HEK293T (cell line): ENCODE data around the gene NBAS.

ENCODE experiments used
- BHLHE40 ChIP-seq: fragments of 450-650 bp; IDR thresholded peaks from 2 replicates; pipeline ENCODE4 v1.6.1; 2016; ENCODE audit warnings: mild to moderate bottlenecking, moderate library complexity, borderline replicate concordance
- CTBP1 ChIP-seq: fragments of 450-650 bp; IDR thresholded peaks from 2 replicates; pipeline ENCODE4 v1.6.1; 2016; ENCODE audit warnings: borderline replicate concordance
- ELF4 ChIP-seq: fragments of 450-650 bp; IDR thresholded peaks from 2 replicates; pipeline ENCODE4 v1.6.1; 2017; ENCODE audit warnings: antibody characterized with exemption
- FOXA1 ChIP-seq: fragments of 450-650 bp; IDR thresholded peaks from 2 replicates; pipeline ENCODE4 v1.6.1; 2016; ENCODE audit warnings: mild to moderate bottlenecking
- FOXK2 ChIP-seq: fragments of 450-650 bp; IDR thresholded peaks from 2 replicates; pipeline ENCODE4 v1.6.1; 2016; ENCODE audit warnings: mild to moderate bottlenecking
- FOXM1 ChIP-seq: fragments of 450-650 bp; IDR thresholded peaks from 2 replicates; pipeline ENCODE4 v1.6.1; 2017; ENCODE audit warnings: mild to moderate bottlenecking, borderline replicate concordance
- L3MBTL2 ChIP-seq: fragments of 450-650 bp; conservative IDR thresholded peaks from 2 replicates; pipeline ENCODE4 v1.6.1; 2016; ENCODE audit warnings: mild to moderate bottlenecking
- NFRKB ChIP-seq: fragments of 450-650 bp; IDR thresholded peaks from 2 replicates; pipeline ENCODE4 v1.6.1; 2016; ENCODE audit warnings: mild to moderate bottlenecking, moderate library complexity
- SP1 ChIP-seq: fragments of 450-650 bp; IDR thresholded peaks from 2 replicates; pipeline ENCODE4 v1.6.1; 2017
- SUZ12 ChIP-seq: fragments of 450-650 bp; IDR thresholded peaks from 2 replicates; pipeline ENCODE4 v1.6.1; 2016; ENCODE audit warnings: mild to moderate bottlenecking
- TARDBP ChIP-seq: fragments of 450-650 bp; IDR thresholded peaks from 2 replicates; pipeline ENCODE4 v1.6.1; 2016
- ZNF384 ChIP-seq: fragments of 450-650 bp; IDR thresholded peaks from 2 replicates; pipeline ENCODE4 v1.6.1; 2016
- TF ChIP-seq, protein P1 (sequence below): fragments of 450-650 bp; IDR thresholded peaks from 2 replicates; pipeline ENCODE4 v1.6.1; 2016

GRCh38 chr2:15242936-15243461 is 318.1 kb downstream of the NBAS start:
- TF ChIP-seq FOXM1 (no peak), SP1 (no peak), FOXA1 (no peak), ELF4 (no peak), TARDBP (no peak), NFRKB (no peak), SUZ12 (no peak), FOXK2 (no peak), ZNF384 (no peak), CTBP1 (peak; percentile 44; the same call in 1 of the 2 replicates), BHLHE40 (no peak), L3MBTL2 (no peak)
- TF ChIP-seq, protein P1, sequence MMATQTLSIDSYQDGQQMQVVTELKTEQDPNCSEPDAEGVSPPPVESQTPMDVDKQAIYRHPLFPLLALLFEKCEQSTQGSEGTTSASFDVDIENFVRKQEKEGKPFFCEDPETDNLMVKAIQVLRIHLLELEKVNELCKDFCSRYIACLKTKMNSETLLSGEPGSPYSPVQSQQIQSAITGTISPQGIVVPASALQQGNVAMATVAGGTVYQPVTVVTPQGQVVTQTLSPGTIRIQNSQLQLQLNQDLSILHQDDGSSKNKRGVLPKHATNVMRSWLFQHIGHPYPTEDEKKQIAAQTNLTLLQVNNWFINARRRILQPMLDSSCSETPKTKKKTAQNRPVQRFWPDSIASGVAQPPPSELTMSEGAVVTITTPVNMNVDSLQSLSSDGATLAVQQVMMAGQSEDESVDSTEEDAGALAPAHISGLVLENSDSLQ = no peak
